ENCODE data around the gene BRAF.
"Not testable (repeated sequence)": the region's sequence is repeated elsewhere in the genome, so short reads cannot be mapped to it uniquely, and the experiment has no call there.

Gene BRAF

GRCh38 chr7:140778568-140778967 is 146.2 kb downstream of the BRAF start:
- TF ChIP-seq CTCF (IDR thresholded peaks at IDR 0.05), result no peak
- Histone ChIP-seq H3K27ac (no peak overlapping the region), H3K27me3 (no peaks in the 10 kb centered on the region), H3K9me3 (no peaks in the 10 kb centered on the region), H3K4me1 (ENCODE audit: control insufficient read depth in 1 of 2, insufficient read depth in 1 of 2, low read depth in 1 of 2, low read length in 1 of 2) (no peaks in the 10 kb centered on the region), H3K4me3 (ENCODE audit: low read depth in 1 of 2, low read length in 1 of 2) (no peak overlapping the region), H3K36me3 (peaks cover 93% of the 10 kb centered on the region)

GRCh38 chr7:140774371-140774770 is 150.4 kb downstream of the BRAF start:
- Histone ChIP-seq H3K27me3 (no peaks in the 10 kb centered on the region), H3K27ac (no peak overlapping the region), H3K36me3 (peaks cover 85% of the 10 kb centered on the region), H3K4me1 (ENCODE audit: control insufficient read depth in 1 of 2, insufficient read depth in 1 of 2, low read depth in 1 of 2, low read length in 1 of 2) (no peaks in the 10 kb centered on the region), H3K4me3 (ENCODE audit: low read depth in 1 of 2, low read length in 1 of 2) (no peak overlapping the region), H3K9me3 (no peaks in the 10 kb centered on the region)
- TF ChIP-seq CTCF (IDR thresholded peaks at IDR 0.05), result no peak

GRCh38 chr7:140773104-140773503 is 151.6 kb downstream of the BRAF start:
- Histone ChIP-seq H3K27ac (no peak overlapping the region), H3K4me3 (ENCODE audit: low read depth in 1 of 2, low read length in 1 of 2) (no peak overlapping the region), H3K27me3 (no peaks in the 10 kb centered on the region), H3K9me3 (no peaks in the 10 kb centered on the region), H3K4me1 (ENCODE audit: control insufficient read depth in 1 of 2, insufficient read depth in 1 of 2, low read depth in 1 of 2, low read length in 1 of 2) (no peaks in the 10 kb centered on the region), H3K36me3 (peaks cover 86% of the 10 kb centered on the region)
- no peak for TF ChIP-seq CTCF (IDR thresholded peaks at IDR 0.05)

GRCh38 chr7:140771826-140772225 is 152.9 kb downstream of the BRAF start:
- Histone ChIP-seq H3K4me1 (ENCODE audit: control insufficient read depth in 1 of 2, insufficient read depth in 1 of 2, low read depth in 1 of 2, low read length in 1 of 2) (no peaks in the 10 kb centered on the region), H3K4me3 (ENCODE audit: low read depth in 1 of 2, low read length in 1 of 2) (no peak overlapping the region), H3K27me3 (no peaks in the 10 kb centered on the region), H3K9me3 (no peaks in the 10 kb centered on the region), H3K27ac (no peak overlapping the region), H3K36me3 (peaks cover 82% of the 10 kb centered on the region)
- no peak for TF ChIP-seq CTCF (IDR thresholded peaks at IDR 0.05)

GRCh38 chr7:140769852-140770251 is 154.9 kb downstream of the BRAF start:
- no peaks in the 10 kb centered on the region for H3K4me1 ChIP-seq (ENCODE audit: control insufficient read depth in 1 of 2, insufficient read depth in 1 of 2, low read depth in 1 of 2, low read length in 1 of 2)
- H3K36me3 ChIP-seq, result peaks cover 67% of the 10 kb centered on the region
- H3K9me3 ChIP-seq, result no peaks in the 10 kb centered on the region
- no peak overlapping the region for H3K4me3 ChIP-seq (ENCODE audit: low read depth in 1 of 2, low read length in 1 of 2)
- no peak for TF ChIP-seq CTCF (IDR thresholded peaks at IDR 0.05)
- no peaks in the 10 kb centered on the region for H3K27me3 ChIP-seq
- no peak overlapping the region for H3K27ac ChIP-seq

GRCh38 chr7:140767418-140767817 is 157.3 kb downstream of the BRAF start:
- Histone ChIP-seq H3K27me3 (no peaks in the 10 kb centered on the region), H3K27ac (no peak overlapping the region), H3K4me3 (ENCODE audit: low read depth in 1 of 2, low read length in 1 of 2) (no peak overlapping the region), H3K36me3 (peaks cover 44% of the 10 kb centered on the region), H3K4me1 (ENCODE audit: control insufficient read depth in 1 of 2, insufficient read depth in 1 of 2, low read depth in 1 of 2, low read length in 1 of 2) (no peaks in the 10 kb centered on the region), H3K9me3 (no peaks in the 10 kb centered on the region)
- TF ChIP-seq CTCF (IDR thresholded peaks at IDR 0.05), result no peak

- not testable (repeated sequence) for H3K4me3 ChIP-seq (ENCODE audit: low read depth in 1 of 2, low read length in 1 of 2); H3K4me1 ChIP-seq (ENCODE audit: control insufficient read depth in 1 of 2, insufficient read depth in 1 of 2, low read depth in 1 of 2, low read length in 1 of 2); H3K27me3 ChIP-seq; H3K27ac ChIP-seq; H3K9me3 ChIP-seq
- peaks cover 24% of the 10 kb centered on the region for H3K36me3 ChIP-seq
Observed at GRCh38 chr7:140765441-140765840, 159.3 kb downstream of the BRAF start.

GRCh38 chr7:140763166-140763565 is 161.6 kb downstream of the BRAF start:
- not testable (repeated sequence) for H3K4me1 ChIP-seq (ENCODE audit: control insufficient read depth in 1 of 2, insufficient read depth in 1 of 2, low read depth in 1 of 2, low read length in 1 of 2); H3K9me3 ChIP-seq; H3K27ac ChIP-seq; H3K4me3 ChIP-seq (ENCODE audit: low read depth in 1 of 2, low read length in 1 of 2); H3K27me3 ChIP-seq
- H3K36me3 ChIP-seq, result peaks cover 23% of the 10 kb centered on the region
